Upper lobe of left lung (tissue), 6 donors: ENCODE results near the gene ISOC2. TPM values are rescaled to one million over a fixed set of nuclear protein-coding genes. Genes with fewer than 3 reads are reported as not detected.
A peak's percentile ranks its signal among the peaks of the same experiment; 100 is the strongest.

Experiments used
- ATAC-seq, 2 donors: fragments of 200-7000 bp; cut with Tn5 transposase; one replicate each; pipeline ENCODE4 v1.9.1; 2022; ENCODE audit warnings: mild to moderate bottlenecking in 2 of 2, moderate library complexity in 2 of 2; ENCODE audit not compliant: low FRiP score in 2 of 2
- DNase-seq, 2 donors: peaks; one replicate each; pipeline ENCODE4 v3.0.0-alpha.2; 2019 to 2020
- H3K27ac ChIP-seq, 4 donors: fragments of 200-600 bp; sonication (generic); one replicate each; pipeline ENCODE4 v1.5.1; 2016 to 2019
- H3K27me3 ChIP-seq, 4 donors: fragments of 200-600 bp; sonication (generic); one replicate each; pipeline ENCODE4 v1.5.1; 2017 to 2019
- H3K36me3 ChIP-seq, 4 donors: fragments of 200-600 bp; sonication (generic); one replicate each; pipeline ENCODE4 v1.5.1; 2016 to 2019
- H3K4me1 ChIP-seq, 4 donors: fragments of 200-600 bp; sonication (generic); one replicate each; pipeline ENCODE4 v1.5.1; 2018 to 2019
- H3K4me3 ChIP-seq, 4 donors: fragments of 200-600 bp; sonication (generic); one replicate each; pipeline ENCODE4 v1.5.1; 2017 to 2019; ENCODE audit warnings: mild to moderate bottlenecking in 2 of 4, moderate library complexity in 1 of 4
- H3K9me3 ChIP-seq, 4 donors: fragments of 200-600 bp; sonication (generic); one replicate each; pipeline ENCODE4 v1.5.1; 2018 to 2019
- EP300 ChIP-seq, 4 donors: sonication (generic); formaldehyde crosslinking; IDR thresholded peaks; one replicate each; pipeline ENCODE4 v1.5.1; 2017; ENCODE audit warnings: antibody characterized with exemption in 4 of 4, control low read depth in 2 of 4
- POLR2A ChIP-seq, 4 donors: fragments of 450-650 bp; IDR thresholded peaks; one replicate each; pipeline ENCODE4 v1.5.1; 2016 to 2017; ENCODE audit warnings: antibody characterized with exemption in 4 of 4, mild to moderate bottlenecking in 2 of 4
- POLR2AphosphoS5 ChIP-seq, 2 donors: sonication (generic); formaldehyde crosslinking; IDR thresholded peaks; one replicate each; pipeline ENCODE4 v1.5.1; 2017; ENCODE audit warnings: antibody characterized with exemption in 2 of 2
- WGBS, 2 donors: methylation state at CpG; one replicate each; pipeline ENCODE4 v1.1.5; 2017 to 2018; 5-methylcytosine and 5-hydroxymethylcytosine counted together
- total RNA-seq, 6 donors: library from RNA; depleted of rRNA in 4 of 6; stranded (reverse); fragments of >200 nt in 4 of 6; gene quantifications; one replicate each; pipeline versions ENCODE4 v1.1.0 to v1.2.1, GENCODE V29; 2016 to 2021
- TF ChIP-seq, protein P1 (sequence below), 6 experiments: fragments of 450-650 bp in 4 of 6; fragments of 200-600 bp in 2 of 6; sonication (generic) in 2 of 6; IDR thresholded peaks; one replicate each; pipeline ENCODE4 v1.5.1; 2016 to 2019; ENCODE audit warnings: antibody characterized with exemption in 6 of 6
- donor health status: DM: no; HTN: no; CAD: no; lungs with moderate emphysema.
- donor health status: DM: no; HTN: yes; CAD: no; lungs with severe emphysema.

The ISOC2 gene
- total RNA-seq, 6 donors from 2014 or later: 4.2 to 44.8 (median 36.7) TPM

DNA sequence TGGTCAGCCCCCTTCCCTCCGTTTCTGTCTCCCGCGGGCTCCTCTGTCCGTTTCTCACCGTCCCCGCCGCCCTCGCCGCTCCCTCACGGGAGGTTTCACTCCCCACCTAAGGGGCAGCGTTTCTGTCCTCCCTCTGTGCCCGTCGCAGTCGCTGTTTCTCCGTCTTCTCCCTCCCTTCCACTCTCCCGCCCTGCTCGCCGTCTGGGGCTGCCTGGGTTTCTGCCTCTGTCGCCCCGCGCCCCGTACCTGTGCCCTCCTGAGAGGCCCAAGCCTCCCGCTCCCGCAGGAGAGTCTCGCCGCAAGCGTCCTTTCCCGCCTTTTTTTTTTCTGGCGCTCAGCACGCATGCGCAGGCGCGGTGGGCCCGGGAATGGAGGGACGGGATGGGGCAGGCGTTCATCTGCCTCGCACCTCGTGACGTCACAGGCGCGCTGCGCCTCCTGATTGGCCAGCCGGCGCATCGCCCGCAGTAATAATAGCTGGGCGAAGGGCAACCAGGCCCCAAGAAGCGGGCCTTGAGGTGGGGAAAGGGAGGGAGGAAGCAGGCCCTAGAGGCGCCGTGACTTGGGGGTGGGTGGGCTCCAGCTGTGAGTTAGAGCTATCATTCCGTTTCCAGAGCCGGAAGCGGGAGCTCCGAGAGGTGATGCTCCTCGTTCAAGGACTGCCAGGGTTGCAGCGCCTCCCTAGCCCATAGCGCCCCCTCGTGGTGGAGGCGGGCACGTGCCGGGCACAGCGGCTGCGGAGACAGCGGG is 42.2 kb upstream of the ISOC2 start:
- Histone ChIP-seq H3K27ac (peak overlapping the region; percentile 57 to 79 (median 70)), H3K4me3 (peak overlapping the region; percentile 34 to 71 (median 50)), H3K27me3 (no peaks in the 10 kb centered on the region), H3K36me3 (no peaks in the 10 kb centered on the region), H3K4me1 (peaks cover 4 to 11% (median 7%) of the 10 kb centered on the region in 4 donors), H3K9me3 (no peaks in the 10 kb centered on the region)
- ATAC-seq (peak; percentile 95 to 97), DNase-seq (peak; percentile 90 to 99)
- TF ChIP-seq, protein P1, sequence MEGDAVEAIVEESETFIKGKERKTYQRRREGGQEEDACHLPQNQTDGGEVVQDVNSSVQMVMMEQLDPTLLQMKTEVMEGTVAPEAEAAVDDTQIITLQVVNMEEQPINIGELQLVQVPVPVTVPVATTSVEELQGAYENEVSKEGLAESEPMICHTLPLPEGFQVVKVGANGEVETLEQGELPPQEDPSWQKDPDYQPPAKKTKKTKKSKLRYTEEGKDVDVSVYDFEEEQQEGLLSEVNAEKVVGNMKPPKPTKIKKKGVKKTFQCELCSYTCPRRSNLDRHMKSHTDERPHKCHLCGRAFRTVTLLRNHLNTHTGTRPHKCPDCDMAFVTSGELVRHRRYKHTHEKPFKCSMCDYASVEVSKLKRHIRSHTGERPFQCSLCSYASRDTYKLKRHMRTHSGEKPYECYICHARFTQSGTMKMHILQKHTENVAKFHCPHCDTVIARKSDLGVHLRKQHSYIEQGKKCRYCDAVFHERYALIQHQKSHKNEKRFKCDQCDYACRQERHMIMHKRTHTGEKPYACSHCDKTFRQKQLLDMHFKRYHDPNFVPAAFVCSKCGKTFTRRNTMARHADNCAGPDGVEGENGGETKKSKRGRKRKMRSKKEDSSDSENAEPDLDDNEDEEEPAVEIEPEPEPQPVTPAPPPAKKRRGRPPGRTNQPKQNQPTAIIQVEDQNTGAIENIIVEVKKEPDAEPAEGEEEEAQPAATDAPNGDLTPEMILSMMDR (IDR thresholded peaks at IDR 0.05): peak; percentile 97 to 99 (median 98)
- no peak for TF ChIP-seq POLR2A (IDR thresholded peaks at IDR 0.05)
- TF ChIP-seq POLR2AphosphoS5 (IDR thresholded peaks at IDR 0.05): peak in 1 of 2 donors; percentile 18
- no peak for TF ChIP-seq EP300 (IDR thresholded peaks at IDR 0.05)
- 14 to 24% methylated on average over 34 to 51 of the region's 64 CpGs for WGBS, 2 donors

DNA sequence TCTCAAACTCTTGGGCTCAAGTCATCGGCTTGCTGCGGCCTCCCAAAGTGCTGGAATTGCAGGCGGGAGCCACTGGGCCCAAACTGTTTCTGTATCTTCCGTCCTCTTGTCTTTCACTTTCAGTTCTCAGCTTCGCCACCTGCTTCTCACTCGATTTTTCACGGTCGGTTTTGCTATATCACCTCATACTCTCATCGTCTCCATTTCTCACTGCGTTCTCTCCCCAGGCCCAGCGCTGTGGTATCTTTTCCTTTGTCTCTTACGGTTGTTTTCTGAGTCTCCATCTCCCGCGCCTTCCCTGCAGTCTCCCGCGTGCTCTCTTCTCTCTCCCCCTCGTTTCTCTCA is 41.7 kb upstream of the ISOC2 start:
- DNase-seq: no peak
- Histone ChIP-seq H3K4me1 (peaks cover 4 to 11% (median 7%) of the 10 kb centered on the region in 4 donors), H3K36me3 (no peaks in the 10 kb centered on the region), H3K27me3 (no peaks in the 10 kb centered on the region), H3K4me3 (peak overlapping the region in 1 of 4 donors; percentile 48), H3K9me3 (no peaks in the 10 kb centered on the region), H3K27ac (no peak overlapping the region)
- TF ChIP-seq POLR2AphosphoS5 (IDR thresholded peaks at IDR 0.05): no peak
- no peak for TF ChIP-seq POLR2A (IDR thresholded peaks at IDR 0.05)
- TF ChIP-seq, protein P1 (IDR thresholded peaks at IDR 0.05): no peak
- TF ChIP-seq EP300 (IDR thresholded peaks at IDR 0.05): no peak
- ATAC-seq: no peak
- 79 to 89% methylated on average over 17 of the region's 17 CpGs for WGBS, 2 donors

DNA sequence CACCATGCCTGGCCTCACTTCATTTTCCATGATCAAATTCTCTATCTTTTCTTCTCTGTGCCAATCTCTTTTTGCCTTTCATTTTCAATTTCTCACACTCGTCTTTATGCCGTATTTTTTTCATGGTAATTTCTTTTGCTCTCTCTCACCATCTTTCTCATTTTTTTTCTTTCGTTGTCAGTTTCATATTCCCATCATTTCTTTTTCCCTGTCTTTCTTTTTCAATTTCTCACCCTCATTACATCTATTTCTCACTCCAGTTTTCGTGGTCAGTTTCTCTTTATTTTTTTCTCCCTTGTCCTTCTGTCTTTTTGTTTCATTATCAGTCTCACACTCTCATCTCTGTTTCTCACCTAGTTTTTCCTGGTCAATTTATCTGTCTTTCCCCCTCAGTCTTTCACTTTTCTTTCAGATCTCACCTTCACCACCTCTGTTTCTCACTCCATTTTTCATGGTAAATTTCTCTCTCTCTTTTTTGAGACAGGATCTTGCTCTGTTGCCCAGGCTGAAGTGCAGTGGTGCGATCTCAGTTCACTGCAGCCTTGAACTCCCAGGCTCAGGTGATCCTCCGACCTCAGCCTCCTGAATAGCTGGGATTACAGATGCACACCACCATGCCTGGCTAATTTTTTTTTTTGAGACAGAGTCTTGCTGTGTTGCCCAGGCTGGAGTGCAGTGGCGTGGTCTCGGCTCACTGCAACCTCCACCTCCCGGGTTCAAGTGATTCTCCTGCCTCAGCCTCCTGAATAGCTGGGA is 40.9 kb upstream of the ISOC2 start:
- WGBS, 2 donors: 92 to 93% methylated on average over 9 of the region's 9 CpGs
- TF ChIP-seq, protein P1 (IDR thresholded peaks at IDR 0.05): no peak
- TF ChIP-seq POLR2A (IDR thresholded peaks at IDR 0.05) (no peak), POLR2AphosphoS5 (IDR thresholded peaks at IDR 0.05) (no peak), EP300 (IDR thresholded peaks at IDR 0.05) (no peak)
- ATAC-seq: no peak

DNA sequence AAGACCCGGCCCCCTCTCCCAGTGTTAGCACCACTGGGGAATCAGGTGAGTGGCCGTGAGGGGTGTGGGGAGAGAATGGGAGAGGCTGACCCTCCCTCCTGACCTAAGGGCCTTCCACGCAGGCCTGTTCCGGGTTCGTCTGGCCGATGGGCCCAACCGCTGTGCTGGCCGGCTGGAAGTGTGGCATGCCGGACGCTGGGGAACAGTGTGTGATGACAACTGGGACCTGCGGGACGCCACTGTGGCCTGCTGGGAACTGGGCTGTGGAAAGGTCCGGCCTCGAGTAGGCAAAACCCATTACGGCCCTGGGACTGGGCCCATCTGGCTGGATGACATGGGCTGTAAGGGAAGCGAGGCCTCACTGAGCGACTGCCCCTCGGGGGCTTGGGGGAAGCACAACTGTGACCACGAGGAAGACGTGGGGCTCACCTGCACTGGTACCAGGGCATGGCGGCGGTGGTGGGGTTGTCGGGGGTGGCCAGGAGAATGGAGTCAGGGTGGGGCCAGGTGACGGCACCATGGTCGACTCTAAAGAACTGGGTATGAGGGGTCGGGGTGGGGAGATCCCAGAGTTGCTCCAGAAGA is 39.0 kb upstream of the ISOC2 start:
- no peak overlapping the region for H3K4me3 ChIP-seq
- WGBS, 2 donors: 90 to 92% methylated on average over 22 to 26 of the region's 26 CpGs
- H3K9me3 ChIP-seq: no peaks in the 10 kb centered on the region
- H3K27me3 ChIP-seq: no peaks in the 10 kb centered on the region
- TF ChIP-seq POLR2AphosphoS5 (IDR thresholded peaks at IDR 0.05): no peak
- TF ChIP-seq, protein P1 (IDR thresholded peaks at IDR 0.05): no peak
- TF ChIP-seq POLR2A (IDR thresholded peaks at IDR 0.05): no peak
- TF ChIP-seq EP300 (IDR thresholded peaks at IDR 0.05): no peak
- H3K36me3 ChIP-seq: no peaks in the 10 kb centered on the region
- ATAC-seq (no peak), DNase-seq (peak in 1 of 2 donors; percentile 66)
- H3K27ac ChIP-seq: no peak overlapping the region
- peaks cover 4 to 11% (median 7%) of the 10 kb centered on the region in 4 donors for H3K4me1 ChIP-seq

More for the DNA sequence above, 40.9 kb upstream of the ISOC2 start:
- Histone ChIP-seq H3K4me3 (no peak overlapping the region), H3K27me3 (no peaks in the 10 kb centered on the region), H3K36me3 (no peaks in the 10 kb centered on the region), H3K27ac (no peak overlapping the region), H3K9me3 (no peaks in the 10 kb centered on the region), H3K4me1 (peaks cover 4 to 11% (median 7%) of the 10 kb centered on the region in 4 donors)
- DNase-seq: no peak
